Right kidney (tissue), 1 donor: ENCODE data around the gene SNED1.
"Not testable (repeated sequence)": the region's sequence is repeated elsewhere in the genome, so short reads cannot be mapped to it uniquely, and the experiment has no call there.

Experiments used
- DNase-seq: peaks from one replicate; pipeline ENCODE4 v3.0.0-alpha.2; 2016

Gene SNED1

DNA sequence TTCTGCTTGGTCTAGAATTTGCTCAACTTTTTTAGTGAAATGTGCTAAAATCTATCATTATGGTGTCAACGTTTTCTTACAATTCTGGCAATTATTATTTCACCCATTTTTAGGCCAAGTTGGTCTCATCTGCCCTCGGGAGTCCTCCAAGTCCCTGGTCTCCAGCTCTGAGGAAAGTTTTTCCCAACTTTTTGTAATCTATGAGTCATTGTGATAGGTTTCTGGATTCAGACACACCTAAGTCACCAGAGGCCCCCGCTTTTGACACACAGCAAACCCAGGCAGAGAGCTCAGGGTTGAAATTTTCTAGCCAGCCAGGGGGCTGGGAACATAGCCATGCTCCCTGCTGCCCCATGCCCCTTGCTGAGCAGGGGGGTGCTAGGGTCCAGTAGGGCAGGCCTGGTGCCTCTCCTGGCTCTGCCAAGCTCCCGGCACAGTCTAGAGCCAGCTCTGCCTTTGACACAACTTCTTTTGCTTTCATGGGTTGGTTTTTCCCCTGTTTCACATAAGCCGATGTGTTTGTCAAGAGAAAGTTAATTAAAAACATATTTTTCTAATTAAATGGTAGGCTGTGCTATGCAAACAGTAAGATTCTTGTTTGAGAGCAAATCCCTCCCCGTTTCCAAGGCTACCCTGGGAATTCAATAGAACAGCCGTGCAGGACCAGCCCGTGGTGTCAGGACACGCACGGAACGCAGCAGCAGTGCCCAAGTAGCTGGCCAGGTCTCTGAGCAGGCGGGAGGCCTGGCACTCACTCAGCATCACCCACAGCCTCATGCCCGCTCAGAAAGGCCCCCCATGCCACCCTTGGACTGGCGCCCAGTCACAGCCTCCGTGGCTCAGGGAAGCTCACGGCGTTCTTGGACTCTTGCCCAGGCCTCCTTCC, 25.5 kb upstream of the SNED1 start:
- no peak for DNase-seq

DNA sequence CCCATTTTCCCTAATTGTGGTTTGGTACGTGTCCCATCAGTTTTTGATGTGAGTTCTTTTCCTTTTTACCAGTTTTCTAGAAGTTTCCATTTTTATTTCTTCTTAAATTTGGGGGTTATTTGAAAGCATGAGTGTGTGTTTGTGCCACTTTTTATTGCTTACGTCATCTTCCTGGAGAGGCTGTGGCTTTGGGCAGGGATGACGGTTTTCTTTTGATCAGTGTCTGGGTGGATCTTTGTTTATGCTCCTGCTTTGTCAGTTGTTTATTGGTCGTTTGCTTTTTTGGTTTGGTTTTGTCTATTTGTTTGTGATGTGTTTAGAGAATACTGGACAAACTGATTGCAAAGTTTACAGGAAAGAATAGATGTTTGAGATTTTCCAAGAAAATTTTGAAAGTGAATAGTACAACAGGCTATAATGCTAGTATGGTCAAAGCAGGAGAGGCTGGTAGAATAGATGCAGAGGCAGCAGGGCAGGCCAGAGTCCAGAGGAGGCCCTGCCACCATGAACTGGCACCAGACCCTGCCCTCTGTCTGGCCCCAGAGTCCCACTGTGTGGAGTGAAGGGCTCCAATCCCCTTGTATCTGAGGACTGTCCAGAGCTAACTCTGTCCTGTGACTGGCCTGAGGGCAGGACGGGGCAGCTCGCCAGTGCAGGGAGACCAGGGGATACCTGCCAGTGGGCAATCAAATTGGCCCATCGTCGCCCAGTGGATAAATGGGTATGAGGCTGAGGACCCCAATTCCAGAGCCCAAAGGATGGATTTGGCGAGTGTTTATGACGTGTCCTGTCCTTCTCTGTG, 23.4 kb upstream of the SNED1 start:
- DNase-seq = no peak

DNA sequence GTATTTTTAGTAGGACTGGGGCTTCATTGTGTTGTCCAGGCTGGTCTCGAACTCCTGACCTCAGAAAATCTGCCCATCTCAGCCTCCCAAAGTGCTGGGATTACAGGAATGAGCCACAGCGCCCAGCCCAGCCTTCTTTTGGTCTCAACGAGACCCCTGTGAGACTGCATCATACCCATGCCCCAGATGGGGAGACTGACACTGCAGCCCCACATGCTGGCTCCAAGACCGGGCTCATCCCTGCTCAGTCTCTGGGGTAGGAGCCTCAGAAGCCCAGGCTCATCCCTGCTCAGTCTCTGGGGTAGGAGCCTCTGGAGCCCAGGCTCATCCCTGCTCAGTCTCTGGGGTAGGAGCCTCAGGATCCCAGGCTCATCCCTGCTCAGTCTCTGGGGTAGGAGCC, 22.5 kb upstream of the SNED1 start:
- not testable (repeated sequence) for DNase-seq

DNA sequence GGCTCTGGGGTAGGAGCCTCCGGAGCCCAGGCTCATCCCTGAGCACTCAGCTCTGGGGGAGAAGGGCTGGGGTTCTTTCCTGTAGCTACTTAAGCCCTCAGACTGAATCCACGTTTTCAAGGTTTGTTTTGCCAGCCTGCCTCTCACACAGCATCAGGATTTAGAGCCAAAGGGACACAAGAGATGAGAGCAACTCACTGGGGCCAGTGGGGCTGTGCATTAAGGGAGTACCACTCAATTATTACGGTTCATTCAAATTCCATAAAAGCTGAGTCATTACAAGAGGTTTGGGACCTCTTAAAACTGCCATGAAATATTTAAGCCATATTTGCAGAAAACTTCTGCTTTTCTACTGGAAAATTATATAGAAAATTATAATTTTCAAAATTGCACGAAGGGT, 17.1 kb upstream of the SNED1 start:
- DNase-seq = no peak

DNA sequence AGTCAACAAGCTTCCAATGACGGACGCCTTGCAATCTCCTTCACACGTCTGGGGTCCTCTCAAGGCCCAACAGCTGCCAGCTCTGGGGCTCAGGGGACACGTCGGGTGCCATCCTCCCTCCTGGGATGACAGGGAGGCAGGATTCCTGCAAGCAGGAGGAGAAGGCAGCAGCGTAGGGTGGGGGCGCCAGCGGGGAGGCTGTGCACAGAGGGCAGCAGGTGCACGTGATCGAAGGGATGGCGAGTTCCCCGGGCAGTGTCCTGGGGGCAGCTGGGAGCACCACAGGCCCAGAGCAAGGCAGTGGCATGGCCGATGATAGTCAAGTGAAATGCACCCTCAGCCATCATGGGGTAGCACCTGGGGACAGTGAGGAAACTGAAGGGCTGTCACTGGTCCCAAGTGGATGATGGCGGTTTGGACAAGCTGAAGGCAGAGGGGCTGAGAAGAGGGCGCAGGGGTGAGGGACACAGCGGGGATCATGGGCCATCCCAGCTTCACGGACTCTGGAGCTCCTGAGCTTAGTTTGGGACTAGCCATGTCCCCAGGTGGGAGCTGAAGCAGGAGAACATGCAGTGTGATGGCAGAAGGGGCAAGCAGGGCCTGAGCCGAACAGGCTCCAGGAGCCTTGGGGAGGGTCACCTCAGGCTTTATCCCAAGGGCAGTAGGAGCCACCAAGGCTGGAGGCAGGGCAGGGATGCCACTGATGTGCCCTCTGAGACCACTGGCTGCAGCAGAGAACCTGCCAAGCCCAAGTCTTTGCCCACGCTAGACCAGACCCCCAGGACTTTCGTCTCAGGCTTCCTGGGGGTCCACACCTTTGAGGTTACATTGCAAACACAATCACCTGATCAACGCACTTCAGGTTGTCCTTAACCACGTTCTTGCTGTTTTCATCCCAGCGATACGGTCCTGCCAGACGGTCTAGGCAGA, 16.3 kb upstream of the SNED1 start:
- DNase-seq = no peak

DNA sequence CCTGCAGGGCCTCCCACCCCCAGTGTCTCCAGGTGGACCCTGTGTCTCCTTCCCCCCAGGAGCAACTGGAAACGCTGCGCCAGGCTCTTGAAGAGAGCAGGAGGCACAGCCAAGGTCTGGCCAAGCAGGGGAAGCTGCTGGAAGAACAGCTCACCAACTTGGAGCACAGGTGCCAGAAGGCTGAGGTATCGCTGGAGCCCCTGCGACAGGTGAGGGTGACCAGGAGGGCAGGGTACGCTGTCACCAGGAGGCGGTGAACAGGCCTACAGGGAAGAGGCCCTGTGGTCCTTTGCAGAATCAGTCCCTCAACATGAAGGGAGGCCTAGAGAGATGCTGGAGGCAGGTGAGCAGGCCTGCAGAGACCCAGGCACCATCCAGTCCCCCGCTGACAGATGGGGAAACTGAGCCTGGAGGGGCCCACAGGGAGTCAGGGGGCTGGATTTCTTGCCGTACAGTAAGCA, 15.6 kb upstream of the SNED1 start:
- DNase-seq = no peak

DNA sequence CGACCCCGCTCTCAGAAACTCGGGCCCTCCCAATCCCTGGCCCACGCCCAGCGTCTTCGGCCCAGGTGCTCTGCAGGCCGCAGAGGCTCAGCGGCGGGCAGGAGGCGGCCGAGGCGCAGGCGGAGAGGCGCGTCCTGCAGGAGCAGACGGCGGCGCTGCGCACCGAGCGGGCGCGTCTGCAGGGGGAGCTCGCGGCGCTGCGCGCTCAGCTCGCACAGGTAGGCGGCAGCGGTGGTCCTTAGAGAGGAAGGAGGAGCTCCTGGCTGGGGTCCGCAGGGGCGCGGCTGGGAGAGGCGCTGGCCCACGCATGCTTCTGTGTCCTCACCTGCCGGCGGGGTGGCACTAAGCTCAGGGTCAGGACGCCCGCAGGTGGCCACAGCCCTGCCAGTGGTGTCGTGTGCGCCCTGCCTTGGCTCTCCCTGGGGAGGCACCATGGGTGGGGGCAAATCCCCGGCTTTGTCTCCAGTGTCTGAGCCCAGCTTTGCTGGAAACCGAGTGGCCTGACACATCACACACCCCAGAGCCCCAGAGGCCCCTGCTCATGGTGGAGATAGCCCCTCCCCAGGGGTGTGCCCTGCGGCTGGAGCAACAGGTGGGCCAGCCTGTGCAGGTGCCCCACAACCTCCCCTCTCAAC, 14.9 kb upstream of the SNED1 start:
- peak; percentile 62 for DNase-seq

DNA sequence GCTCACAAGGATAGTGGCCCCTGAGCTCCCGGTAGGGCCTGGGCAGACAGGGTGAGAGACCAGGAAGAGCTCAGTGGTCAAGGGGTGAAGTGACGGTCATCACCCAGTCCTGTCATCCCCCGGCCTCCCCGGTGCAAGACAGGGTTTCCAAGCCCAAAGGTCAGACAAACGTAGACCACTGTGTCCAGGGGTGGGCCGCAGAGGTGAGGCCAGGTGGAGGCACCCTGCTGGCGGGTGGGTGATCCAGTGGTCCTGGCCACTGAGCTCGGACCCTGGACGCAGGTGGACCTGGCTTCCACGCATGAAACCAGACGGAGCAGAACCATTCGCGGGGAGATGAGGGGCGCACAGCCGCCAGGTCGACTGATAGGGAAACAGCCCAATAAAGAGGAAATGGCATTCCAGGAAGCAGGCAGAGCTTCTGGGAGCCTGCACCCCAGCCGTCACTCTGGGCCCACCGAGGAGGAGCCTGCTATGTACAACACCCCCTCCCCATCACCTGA, 14.4 kb upstream of the SNED1 start:
- no peak for DNase-seq

DNA sequence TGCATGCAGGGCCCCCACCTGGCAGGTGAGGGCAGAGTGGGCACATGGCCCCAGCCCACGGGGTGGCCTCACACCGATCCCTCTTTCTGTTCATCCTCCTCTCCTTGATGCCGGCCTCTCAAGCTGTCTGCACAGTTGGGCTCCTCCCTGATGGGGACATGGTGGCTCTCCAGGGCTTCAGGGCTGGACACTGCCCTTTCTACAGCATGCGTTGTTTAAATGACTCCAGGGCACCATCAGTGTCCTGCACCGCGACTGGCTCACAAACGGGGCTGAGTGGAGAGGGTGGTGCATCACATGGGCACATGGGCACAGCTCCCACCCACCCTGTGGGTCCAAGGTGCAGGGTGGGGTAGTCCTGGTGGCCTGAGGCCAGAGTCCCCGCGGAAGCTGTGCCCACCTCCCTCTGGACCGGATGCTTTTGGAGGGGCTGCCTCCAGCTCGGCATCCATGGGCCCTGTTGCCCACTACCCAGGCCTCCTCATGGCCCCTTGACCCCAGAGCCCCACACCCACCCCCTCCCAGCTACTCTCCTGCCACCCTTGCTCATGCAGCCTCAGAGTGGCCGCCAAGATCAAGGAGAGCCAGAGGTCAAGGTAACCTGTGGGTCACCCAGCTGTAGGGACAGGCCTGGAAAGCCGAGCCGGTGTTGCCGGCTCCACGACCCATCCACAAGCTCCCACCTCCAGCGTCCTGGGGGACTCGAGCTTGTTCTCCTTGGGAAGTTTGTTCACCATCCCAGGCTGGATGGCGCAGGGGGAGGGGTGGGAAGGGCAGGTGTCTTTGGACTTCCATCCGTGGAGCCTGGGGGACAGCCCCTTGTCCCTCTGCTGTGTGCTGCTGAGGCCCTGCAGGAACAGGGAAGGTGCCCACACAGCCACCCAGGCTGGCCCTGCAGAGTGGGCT, 12.3 kb upstream of the SNED1 start:
- DNase-seq = no peak

DNA sequence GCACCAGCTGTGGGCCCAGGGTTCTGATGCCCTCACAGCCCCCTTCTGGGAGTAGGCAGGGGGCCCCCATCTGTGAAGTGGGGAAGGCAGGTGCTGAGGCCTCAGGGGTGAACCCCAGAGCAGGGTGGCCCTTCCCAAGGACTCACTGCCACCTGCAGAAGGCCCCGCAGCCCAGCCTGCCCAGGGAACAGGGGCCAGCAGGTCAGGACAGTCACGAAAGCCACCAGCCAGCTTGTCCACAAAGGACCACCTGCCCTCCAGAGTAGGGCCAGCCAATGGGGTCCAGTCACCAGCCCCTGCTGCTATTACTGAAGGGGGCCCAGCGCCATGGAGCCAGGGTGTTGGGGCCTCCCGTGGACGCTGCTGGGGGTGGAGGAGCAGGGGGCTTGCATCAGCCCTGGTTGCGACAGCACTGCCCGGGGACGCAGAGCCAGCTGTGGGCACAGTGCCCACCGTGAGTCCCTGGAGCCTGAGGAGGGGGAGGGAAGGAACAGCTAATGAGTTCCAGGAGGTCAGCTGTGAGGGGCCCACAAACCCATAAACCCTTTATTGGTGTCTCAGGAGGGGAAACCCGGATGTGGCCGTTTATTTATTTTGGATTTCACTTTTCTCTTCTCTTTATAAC, 11.5 kb upstream of the SNED1 start:
- no peak for DNase-seq

DNA sequence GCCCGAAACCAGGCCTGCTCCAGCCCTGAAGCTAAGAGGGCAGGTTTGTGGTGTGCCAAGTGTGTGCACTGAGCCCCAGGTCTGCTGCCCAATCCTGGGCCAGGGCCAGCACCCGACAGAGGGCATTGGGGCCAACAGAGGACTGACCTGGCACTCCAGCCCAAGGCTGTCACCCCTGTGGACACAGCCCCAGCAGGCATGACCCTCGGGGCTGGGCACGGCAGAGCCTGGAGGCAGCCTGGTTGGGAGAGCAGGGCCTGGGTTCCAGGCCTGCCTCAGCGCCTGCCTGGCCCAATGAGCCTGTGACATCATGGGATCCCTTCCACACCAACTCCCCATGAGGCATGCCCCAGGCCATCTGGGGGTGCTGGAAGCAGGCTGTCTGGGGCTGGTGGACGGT, 10.8 kb upstream of the SNED1 start:
- no peak for DNase-seq

DNA sequence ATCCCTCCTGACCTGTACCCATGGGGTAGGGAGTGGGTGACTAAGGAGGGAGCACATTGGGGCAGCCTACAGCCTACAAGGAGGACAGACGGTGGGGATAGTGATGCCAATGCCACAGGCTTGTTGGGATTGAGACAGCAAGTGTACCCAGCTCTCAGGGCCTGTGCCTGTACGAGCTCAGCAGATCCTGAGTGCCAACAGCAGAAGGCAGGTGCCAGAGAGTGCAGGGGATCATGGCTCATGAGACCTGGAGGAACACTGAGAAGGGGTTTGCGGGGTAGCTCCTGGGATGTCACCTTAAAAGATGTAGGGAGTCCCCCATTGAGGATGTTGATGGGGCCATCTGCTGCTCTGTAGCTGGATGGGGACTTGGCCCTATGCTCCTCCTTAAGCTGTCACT, 10.3 kb upstream of the SNED1 start:
- no peak for DNase-seq

DNA sequence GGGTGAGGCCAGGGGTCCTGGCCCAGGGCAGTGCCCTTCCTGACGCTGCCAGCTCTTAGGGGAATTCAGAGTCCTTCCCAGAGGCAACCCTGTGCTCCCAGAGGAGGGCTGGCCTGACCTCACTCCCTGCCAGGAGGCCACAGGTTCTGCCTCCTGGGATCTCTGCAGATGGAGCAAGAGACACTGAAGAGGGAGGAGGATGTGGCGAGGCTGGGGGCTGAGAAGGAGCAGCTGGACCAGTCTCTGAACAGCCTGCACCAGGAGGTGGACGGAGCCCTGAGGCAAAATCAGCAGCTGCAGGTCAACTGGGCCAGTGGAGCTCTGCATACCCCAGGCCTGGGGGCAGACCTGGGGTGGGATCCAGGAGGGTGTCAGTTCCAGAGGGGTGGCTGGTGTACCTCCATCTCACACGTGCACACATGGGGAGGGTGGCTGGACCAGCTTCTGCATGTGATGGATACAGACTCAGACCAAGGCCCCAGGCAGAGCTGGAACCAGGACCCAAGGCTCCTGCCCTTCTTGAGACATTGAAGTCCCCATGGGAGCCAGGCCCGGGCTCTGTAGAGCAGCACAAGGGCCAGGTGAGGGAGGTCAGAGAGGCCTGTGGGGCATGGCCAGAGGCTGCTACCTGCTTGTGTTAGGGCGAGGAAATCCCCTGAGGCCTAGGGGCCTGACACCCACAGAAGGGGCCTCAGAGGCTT, 9.7 kb upstream of the SNED1 start:
- no peak for DNase-seq

DNA sequence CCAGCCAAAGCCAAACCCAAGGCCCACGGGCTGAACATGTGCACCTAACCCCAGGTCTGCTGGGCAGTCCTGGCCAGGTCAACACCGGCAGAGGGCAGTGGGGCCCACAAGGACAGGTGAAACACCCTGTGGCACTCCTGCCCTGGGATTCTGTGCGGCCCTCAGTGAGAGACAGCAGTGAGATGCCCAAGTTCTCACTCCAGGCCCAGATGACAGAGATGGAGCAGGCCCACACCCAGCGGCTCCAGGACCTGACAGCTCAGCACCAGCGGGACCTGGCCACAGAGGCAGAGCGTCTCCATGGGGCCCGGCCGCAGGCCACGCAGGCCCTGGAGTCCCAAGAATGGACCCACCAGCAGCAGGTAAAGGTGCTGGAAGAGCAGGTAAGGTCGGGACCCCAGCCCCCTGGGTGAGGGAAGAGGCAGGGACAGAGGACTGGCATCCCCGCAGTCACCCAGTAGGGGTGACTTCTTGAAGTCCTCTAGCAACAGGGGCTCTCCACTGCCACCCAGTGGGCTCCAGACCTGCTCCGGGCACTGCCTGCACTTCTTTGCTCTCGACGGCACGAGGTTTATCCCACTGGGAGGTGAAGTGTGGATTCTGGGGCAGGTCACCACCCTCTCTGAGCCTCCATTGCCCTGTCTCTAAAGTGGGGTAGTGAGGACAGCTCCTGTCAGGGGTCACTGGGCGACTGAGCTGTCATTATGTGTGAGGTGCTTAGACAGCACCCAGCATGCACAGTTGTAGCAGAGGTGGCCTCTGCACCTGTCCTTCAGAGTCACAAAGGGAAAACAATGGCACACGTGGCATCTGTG, 8.8 kb upstream of the SNED1 start:
- no peak for DNase-seq

DNA sequence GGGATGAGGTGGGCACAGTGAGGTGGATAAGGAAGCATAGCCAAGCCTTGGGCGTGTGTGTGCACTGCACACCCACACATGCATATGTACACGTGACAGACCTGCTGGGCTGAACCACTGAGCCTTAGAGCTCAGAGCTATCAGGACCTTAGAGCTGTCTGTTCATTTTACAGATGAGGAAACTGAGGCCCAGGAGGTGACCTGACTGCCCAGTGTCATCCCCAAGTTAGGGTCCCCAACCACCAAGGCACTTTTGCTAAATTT, 8.2 kb upstream of the SNED1 start:
- no peak for DNase-seq

DNA sequence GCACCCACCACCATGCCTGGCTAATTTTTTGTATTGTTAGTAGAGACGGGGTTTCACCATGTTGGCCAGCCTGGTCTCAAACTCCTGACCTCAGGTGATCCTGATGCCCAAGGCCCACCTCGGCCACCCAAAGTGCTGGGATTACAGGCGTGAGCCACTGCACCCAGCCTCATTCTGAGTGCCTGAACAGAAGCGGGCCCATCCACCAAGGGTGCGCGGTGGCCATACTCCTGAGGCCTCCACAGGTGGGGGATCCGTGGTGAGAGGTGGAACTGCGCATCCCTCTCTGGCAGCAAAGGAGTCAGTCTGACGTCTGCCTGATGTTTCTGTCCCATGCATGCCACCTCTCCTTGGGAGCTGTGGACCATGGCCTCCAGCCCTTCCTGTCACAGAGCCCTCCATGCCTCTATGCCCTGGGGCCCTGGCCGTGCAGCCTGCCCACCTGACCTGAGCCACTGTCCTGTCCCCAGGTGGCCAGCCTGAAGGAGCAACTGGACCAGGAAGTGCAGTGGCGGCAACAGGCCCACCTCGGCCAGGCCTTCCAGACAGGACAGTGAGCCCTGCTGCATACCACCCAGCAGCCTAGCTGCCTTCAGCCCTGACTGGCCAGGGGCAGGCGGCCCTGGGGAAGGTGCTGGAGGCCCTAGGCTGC, 7.6 kb upstream of the SNED1 start:
- DNase-seq = no peak

DNA sequence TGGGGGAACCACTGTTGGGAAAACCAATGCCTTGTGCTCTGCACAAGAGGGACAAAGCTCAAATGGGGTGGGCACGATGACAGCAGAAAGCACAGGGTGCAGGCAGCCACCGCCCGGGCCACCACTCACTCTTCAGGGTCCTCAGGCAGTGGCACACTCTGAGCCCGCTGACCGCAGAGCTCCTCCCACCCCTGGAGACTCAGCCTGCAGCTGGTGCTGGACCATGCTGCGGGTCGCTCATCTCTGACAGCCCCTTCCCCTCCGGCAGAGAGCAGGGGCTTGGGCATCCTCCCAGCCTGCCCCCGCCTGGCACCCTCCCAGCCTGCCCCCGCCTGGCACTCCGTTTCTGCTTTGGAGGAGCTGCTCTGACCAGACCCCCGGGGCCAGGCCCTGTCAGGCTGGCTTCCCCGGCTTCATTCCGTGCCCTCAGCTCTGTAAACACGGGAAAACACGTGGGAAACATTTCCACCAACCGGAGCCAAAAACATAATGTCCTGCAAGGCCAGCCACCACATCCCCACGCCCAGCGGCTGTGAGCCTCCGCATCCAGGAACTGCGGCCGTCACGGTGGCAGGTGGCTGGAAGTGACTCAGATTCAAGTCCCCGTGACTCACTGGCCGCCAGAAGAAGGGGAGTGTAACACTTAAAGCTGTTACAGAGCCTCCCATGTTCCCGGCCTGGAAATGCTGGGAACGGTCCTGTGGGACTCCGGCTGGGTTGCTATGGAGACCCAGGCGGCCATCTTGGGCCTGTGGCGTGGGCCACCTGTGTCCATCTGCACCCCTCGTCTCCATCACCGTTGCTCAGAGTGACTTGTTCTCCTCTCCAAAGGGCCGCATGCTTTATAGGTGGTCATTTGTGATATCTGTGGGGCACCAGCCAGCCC, 6.8 kb upstream of the SNED1 start:
- DNase-seq = no peak
